WI38 (cell line): ENCODE measurements around the gene CC2D1A.

Source experiments
- H3K4me3 ChIP-seq: 2 replicates; pipeline ENCODE4 v1.5.1; 2011; ENCODE audit warnings: low read depth, mild to moderate bottlenecking, control low read depth, low read length
- CTCF ChIP-seq: IDR thresholded peaks from 2 replicates; pipeline ENCODE4 v1.5.1; 2012; ENCODE audit warnings: low read depth, mild to moderate bottlenecking, control low read depth, low read length

The CC2D1A gene

DNA sequence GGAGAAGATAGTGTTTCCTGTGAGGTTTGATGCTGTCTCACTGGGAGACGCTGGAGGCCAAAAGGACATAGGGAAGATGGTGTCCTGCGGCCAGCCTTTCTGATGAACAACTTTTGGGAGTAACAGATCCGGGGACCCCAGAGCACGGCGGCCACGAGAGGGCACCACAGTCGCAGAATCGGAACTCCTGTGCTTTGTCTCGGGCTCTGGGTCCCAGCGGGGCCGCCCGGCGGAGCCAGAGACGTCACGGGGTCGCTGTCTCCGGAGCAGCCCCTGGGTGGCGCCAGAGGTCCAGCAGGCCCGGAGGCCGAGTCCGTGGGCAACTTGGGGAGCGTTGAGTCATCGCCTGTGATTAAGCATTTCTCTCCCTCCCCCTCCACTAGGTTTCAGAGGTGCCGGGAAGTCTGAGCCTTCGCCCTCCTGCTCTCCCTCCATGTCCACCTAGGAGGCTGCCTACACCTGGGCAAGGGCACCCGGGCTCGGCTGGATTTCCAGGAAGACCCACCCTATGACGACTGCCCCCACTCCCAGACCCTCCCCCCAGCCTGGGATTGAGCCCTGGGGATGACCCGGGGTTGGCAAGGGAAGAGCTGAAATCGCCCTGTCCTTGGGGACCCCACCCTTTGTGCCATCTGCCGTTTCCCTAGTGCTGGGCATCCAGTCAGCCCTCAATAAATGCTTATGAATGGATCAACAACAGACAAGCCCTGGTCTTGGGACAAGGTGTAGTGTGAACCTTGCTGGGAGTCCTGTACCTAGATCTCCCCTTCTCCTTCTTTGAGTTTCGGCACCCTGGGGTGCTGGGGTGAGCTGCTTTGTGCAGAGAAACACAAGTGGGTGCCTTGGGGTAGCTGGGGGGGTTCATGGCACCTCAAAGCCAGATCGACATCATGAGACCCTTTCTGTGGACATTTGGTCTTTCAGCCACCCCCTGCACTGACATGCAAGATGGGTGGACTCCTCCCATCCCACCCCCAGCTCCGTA is 25.6 kb upstream of the CC2D1A start:
- peak overlapping the region; percentile 24; the same call in 1 of the 2 replicates for H3K4me3 ChIP-seq
- TF ChIP-seq CTCF, result peak; percentile 91

- H3K4me3 ChIP-seq, result no peak overlapping the region
- TF ChIP-seq CTCF, result no peak
Observed at GRCh38 chr19:13881251-13881691, 24.7 kb upstream of the CC2D1A start.

- no peak overlapping the region for H3K4me3 ChIP-seq
- no peak for TF ChIP-seq CTCF
Observed at GRCh38 chr19:13881692-13882418, 24.1 kb upstream of the CC2D1A start.

GRCh38 chr19:13882419-13882795 is 23.6 kb upstream of the CC2D1A start:
- no peak overlapping the region for H3K4me3 ChIP-seq
- TF ChIP-seq CTCF, result no peak

GRCh38 chr19:13882836-13883235 is 23.2 kb upstream of the CC2D1A start:
- H3K4me3 ChIP-seq, result no peak overlapping the region
- TF ChIP-seq CTCF, result no peak

GRCh38 chr19:13883516-13884064 is 22.4 kb upstream of the CC2D1A start:
- no peak for TF ChIP-seq CTCF
- no peak overlapping the region for H3K4me3 ChIP-seq
